HG02938 (cell line): ENCODE measurements around the gene STAT1.
"Not testable (repeated sequence)": the region's sequence is repeated elsewhere in the genome, so short reads cannot be mapped to it uniquely, and the experiment has no call there.

Source experiments
- ATAC-seq: cut with Tn5 transposase; IDR thresholded peaks from one replicate; pipeline ENCODE4 v1.9.1; 2021; ENCODE audit warnings: mild to moderate bottlenecking, moderate library complexity; ENCODE audit not compliant: unreplicated experiment

Gene STAT1

GRCh38 chr2:191009541-191010374 lies 4.2 kb downstream of the STAT1 start:
- ATAC-seq = no peak

- ATAC-seq = no peak
These were observed 5.7 kb downstream of the STAT1 start for GRCh38 chr2:191008286-191008685.

- no peak for ATAC-seq
These were observed 6.8 kb downstream of the STAT1 start for GRCh38 chr2:191006997-191007783.

DNA sequence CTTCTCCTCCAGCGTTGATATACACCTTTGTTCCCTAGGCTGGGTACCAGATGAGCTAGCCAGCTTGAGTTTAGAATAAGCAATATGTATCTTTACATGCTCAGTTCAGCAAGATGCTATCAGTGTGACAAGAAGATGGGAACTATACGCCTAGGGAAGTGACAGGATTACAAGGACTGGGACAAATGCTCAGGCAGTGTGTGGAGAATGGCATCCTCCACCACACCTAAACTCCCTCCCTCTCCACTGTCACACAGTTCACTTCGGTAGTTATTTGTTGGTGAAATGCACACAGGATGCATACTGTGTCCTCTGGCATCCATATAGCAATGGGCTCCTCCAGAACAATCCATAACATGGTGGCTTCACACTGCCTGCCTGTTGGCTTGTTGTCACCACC lies 7.7 kb downstream of the STAT1 start:
- ATAC-seq = no peak

- no peak for ATAC-seq
These were observed 10.3 kb downstream of the STAT1 start for GRCh38 chr2:191003405-191004309.

- ATAC-seq = no peak
These were observed 12.3 kb downstream of the STAT1 start for GRCh38 chr2:191001624-191002023.

DNA sequence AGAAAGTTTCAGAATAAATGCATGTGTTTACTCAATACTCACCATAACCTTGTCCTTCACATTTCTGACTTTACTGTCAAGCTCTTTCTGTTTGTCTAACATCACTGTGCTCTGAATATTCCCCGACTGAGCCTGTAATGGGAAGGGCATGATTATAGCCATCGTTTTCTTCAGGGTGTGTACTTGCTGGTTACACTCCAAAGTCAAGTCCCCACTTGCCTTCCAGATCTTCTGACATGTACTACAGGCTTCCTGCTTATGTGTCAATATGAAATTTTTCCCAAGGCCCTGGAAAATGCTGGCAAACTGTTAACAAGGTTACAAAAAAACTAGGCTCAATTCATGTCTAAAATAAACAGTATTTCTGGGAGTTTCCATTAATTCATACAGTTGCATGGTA lies 12.9 kb downstream of the STAT1 start:
- ATAC-seq = no peak

DNA sequence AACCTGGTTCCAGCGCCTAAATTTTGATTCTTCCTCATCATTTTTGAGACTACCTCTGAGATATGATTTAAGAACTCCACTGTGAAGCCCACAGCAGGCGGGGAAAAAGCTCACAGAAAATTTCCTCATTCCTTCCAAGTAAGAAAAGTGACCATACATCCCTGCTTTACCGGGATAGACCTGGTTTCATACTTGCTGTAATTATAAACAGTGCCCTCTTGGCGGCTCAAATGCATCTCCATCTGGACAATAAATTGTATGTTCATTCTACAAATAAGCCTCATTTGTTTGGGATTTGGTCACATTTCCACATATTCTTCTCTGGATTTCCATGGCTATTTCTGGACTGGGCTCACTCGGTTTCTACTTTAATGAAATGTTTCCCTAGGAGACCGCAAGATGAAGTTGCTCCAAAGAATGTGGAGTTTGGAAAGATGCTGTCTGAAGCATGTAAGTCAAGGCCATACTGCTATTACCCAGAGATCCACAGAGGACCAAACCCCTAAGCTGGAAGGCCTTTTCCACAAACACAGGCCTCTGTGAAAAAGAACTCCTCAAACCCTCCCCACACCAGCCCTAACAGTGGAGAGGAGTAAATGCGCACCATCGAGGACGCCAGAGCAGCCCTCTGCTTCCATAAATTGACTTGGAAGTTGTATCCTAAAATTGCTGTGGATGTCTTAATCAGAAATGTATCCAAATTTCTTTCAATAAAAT lies 13.9 kb downstream of the STAT1 start:
- ATAC-seq = no peak

DNA sequence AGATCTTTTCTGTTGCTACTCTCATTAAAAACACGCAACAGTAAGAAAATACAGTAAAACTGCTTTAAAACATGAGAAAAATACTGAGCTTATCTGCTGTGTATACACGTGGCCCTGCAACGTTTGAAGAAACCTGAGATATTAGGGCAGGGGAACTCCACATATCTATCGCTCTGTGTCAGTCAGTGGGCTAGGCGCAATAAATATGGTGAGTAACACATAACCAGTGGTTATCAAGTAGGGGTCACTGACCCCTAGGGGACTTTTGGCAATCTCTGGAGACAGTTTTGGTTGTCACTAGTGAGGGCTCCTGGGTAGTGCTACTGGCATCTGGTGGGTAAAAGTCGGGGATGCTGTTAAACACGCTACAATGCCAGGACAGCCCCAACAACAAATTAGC lies 14.9 kb downstream of the STAT1 start:
- no peak for ATAC-seq

- ATAC-seq = no peak
These were observed 16.4 kb downstream of the STAT1 start for GRCh38 chr2:190997526-190998113.

DNA sequence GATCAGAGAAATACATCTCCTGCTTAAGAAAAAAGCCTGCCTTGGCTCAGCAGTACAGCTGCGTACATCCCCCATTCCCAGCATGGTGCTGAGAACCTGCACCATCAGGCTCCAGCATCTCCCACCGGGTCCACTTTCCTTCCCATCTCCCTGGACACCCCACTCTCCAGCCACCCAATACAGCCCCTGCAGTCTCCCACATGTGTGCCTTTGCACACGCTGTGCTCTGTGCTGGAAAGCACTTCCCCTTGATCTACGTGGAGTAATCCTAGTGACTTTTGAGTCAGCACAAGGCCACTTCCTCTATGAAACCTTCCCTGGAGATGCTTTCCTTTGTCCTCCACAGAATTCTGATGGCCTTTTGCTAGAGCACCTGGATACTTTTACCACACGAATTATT lies 17.0 kb downstream of the STAT1 start:
- ATAC-seq = no peak

DNA sequence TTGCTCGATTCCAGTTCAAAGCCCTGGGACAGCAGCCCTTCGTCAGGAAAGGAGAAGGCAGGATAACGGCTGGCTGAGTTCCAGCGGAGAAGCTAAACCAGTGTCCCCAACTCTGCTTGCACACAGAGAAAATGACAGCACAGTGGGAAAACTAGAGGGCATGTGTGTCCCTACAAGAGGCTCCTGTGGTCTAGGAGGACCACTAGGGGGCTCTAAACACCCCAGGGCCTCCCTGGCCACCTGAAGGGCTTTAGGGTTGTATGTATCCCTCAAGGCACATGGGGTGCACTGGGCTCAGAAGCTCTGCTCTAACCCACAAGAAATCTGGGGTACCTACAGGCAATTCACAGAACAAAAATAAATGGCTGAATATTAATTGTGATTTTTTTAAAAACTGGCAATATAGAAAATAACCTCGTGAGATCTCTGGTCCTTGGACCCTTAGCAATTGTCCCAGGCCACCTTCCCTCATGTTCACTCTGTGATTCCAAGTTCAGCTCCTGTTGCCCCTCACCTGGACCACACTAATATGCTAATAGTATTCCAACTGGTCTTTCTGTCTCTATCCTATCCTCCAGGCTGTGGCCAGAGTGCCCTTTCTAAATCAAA lies 17.5 kb downstream of the STAT1 start:
- no peak for ATAC-seq

DNA sequence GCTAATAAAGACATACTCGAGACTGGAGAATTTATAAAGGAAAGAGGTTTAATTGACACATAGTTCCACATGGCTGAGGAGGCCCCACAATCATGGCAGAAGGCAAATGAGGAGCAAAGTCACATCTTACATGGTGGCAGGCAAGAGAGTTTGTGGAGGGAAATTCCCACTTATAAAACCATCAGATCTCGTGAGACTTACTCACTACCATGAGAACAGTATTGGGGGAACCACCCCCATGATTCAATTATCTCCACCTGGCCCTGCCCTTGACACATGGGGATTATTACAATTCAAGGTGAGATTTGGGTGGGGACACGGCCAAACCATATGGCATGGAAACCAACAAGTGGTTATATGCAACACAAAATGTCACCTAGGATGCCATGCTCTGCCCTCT lies 18.7 kb downstream of the STAT1 start:
- ATAC-seq = not testable (repeated sequence)

GRCh38 chr2:190994148-190994547 lies 19.8 kb downstream of the STAT1 start:
- ATAC-seq = no peak

GRCh38 chr2:190993292-190993643 lies 20.7 kb downstream of the STAT1 start:
- ATAC-seq = no peak

DNA sequence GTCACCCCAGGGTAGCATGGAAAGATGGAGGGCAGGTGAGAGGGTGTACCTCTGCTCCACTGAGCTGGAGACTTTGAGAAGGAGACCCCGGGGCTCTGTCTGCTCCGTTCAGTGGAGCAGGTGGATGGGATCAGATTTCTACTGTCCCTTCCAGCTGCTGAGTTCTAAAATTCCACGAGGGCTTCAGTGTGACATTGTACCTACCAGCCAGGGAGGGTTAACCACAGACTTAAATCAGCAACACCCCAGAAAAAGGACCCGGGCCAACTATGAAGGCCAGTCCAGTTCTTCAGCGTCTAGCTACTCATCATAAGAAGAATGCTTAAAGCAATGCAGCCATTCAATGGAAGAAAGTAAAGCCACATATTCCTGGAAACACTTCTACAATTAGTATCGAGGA lies 23.8 kb downstream of the STAT1 start:
- no peak for ATAC-seq

DNA sequence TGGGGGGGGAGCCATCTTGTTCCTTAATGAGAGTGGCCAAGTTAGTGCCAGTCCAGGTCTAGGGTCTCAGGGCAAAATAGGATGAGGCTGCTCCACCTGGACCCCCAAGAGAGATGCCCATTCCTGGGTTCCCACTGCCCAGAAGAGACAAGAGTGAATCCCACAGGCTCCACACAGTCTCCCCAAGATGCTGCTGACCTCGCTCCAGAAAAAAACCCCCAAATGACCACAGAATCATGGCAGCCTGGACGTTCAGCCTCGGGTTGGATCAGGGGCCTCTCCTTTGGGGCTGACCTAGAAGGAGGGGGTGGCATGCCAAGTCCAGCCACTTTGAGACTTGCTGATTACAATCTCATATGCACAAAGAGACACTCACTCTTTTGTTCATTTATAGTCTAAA lies 25.1 kb downstream of the STAT1 start:
- ATAC-seq = no peak

- ATAC-seq = no peak
These were observed 26.0 kb downstream of the STAT1 start for GRCh38 chr2:190987938-190988337.

- ATAC-seq = no peak
These were observed 26.9 kb downstream of the STAT1 start for GRCh38 chr2:190987116-190987515.
